ENCODE results near the gene SOX12. TPM values are rescaled to one million over a fixed set of nuclear protein-coding genes. Genes with fewer than 3 reads are reported as not detected.
A peak's percentile ranks its signal among the peaks of the same experiment; 100 is the strongest.
"Not testable (repeated sequence)": the region's sequence is repeated elsewhere in the genome, so short reads cannot be mapped to it uniquely, and the experiment has no call there.

Gene SOX12
- total RNA-seq, 1 donor from 2014 or later: 16.2 TPM

DNA sequence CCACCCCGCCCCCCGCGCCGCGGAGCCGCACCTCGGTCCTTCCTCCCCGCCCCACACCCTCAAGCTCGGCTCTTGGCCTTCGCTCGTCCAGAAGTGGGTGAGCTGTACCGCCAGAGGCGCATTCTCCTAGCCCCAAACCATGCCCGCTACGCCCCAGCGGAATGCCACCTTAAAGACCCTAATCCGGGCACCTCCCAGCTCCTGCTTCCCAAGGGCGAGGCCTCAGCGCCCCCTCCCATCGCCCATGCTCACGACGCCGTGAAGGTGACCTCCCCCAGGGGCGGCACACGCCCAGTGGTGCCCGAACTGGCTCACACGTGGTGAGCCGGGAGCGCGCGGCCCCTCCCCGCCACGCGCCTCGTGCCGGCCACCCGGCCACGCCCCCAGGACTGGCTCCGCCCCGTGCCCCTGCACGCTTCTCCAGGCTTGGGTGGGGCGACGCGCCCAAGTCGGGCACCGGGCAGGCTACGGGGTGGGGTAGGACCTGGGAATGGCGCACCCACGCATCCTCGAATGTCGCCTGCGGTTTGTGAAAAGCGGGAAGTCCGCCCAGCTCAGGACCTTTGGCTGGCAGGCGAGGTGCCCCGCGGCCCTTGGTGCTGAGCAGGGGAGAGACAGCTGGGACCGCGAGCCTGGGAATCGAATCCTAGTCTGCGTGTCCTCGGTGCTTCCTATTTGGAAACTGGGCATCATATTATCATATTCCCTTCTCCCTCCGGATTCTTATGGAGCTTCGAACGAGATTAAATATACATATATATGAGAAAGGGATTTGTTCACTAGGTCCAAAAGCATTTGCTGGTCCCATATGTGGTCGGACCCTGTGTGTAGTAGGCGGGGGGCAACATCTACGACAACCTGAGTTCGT, 941 bp upstream of the SOX12 start:
- ATAC-seq (ENCODE audit: poor library complexity) (peak; percentile 81), DNase-seq (peak; percentile 95)
- intact Hi-C loops (cut with DNase I): loop anchor here (2.0 to 10.0 kb wide), 2 partner anchors 28 to 50 kb away; partner anchors contain the start of gene ZCCHC3

DNA sequence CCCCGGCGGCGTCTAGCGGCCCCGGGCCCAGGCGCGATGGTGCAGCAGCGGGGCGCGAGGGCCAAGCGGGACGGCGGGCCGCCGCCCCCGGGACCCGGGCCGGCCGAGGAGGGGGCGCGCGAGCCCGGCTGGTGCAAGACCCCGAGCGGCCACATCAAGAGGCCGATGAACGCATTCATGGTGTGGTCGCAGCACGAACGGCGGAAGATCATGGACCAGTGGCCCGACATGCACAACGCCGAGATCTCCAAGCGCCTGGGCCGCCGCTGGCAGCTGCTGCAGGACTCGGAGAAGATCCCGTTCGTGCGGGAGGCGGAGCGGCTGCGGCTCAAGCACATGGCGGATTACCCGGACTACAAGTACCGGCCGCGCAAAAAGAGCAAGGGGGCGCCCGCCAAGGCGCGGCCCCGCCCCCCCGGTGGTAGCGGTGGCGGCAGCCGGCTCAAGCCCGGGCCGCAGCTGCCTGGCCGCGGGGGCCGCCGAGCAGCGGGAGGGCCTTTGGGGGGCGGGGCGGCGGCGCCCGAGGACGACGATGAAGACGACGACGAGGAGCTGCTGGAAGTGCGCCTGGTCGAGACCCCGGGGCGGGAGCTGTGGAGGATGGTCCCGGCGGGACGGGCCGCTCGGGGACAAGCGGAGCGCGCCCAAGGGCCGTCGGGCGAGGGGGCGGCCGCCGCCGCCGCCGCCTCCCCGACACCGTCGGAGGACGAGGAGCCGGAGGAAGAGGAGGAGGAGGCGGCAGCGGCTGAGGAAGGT, 715 bp downstream of the SOX12 start:
- DNase-seq (peak; percentile 83), ATAC-seq (ENCODE audit: poor library complexity) (no peak)
- intact Hi-C loops (cut with DNase I): loop anchor here (2.0 to 10.0 kb wide), 2 partner anchors 29 to 51 kb away; partner anchors contain the start of gene ZCCHC3

DNA sequence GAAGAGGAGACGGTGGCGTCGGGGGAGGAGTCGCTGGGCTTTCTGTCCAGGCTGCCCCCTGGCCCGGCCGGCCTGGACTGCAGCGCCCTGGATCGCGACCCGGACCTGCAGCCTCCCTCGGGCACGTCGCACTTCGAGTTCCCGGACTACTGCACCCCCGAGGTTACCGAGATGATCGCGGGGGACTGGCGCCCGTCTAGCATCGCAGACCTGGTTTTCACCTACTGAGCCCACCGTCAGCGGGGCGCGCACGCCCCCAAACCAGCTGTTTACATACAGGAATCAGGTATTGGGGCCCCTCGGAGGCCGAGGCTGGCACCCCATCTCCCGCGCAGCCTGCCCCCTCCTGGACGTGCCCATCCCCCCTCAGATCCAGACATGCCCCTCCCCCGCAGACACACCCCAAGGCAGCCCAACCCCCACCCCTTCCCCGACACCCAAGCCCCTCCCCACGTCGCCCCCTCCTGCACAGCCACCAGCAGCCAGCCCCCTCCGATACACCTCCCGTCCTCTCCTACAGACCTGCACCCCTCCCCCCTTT, 1.4 kb downstream of the SOX12 start:
- intact Hi-C loops (cut with DNase I): loop anchor here (10.0 kb wide), 1 partner anchor 52 kb away; no protein-coding TSS in a partner anchor
- DNase-seq (no peak), ATAC-seq (ENCODE audit: poor library complexity) (no peak)

DNA sequence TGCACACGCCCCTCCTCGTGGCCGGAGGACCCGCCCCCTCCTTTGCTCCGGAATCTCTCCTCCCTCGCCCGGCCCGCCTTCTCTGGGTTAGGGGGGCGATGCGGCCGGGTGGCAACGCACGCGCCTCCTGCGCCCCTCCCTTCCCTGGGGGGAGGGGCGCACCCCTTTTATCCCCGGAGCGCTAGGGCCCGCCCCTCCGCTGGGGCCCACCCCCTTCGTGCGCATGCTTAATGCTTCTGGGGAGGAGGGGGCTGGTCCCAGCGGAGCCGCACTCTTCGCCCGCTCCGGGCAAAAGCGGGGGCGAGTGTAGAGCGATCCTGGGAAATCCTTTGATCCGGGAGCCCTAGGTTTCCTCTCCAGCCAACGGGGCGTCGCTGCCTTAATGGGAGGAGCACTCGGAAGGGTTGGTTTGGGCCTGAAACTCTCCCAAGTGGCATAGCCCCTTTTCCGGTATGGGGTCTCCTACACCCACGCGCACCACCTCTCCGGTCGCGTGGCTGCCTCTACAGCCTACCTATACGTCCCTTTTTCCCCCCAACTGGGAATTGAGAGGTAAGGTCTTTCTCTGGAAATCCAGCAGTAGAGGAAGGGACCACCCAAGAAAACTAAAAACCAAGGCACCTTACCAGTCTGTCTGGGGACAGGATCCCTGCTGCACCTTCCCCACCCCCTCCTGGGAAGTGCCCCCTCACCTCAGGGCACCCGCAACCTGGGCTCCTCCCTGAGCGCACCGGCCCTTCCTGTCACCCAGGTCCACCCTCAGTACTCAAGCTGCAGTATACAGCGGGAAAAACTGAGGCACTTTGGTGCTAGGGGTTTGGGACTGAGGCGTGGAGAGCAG, 2.1 kb downstream of the SOX12 start:
- ATAC-seq (ENCODE audit: poor library complexity) (peak; percentile 39), DNase-seq (peak; percentile 87)
- intact Hi-C loops (cut with DNase I): loop anchor here (10.0 kb wide), 1 partner anchor 53 kb away; no protein-coding TSS in a partner anchor

DNA sequence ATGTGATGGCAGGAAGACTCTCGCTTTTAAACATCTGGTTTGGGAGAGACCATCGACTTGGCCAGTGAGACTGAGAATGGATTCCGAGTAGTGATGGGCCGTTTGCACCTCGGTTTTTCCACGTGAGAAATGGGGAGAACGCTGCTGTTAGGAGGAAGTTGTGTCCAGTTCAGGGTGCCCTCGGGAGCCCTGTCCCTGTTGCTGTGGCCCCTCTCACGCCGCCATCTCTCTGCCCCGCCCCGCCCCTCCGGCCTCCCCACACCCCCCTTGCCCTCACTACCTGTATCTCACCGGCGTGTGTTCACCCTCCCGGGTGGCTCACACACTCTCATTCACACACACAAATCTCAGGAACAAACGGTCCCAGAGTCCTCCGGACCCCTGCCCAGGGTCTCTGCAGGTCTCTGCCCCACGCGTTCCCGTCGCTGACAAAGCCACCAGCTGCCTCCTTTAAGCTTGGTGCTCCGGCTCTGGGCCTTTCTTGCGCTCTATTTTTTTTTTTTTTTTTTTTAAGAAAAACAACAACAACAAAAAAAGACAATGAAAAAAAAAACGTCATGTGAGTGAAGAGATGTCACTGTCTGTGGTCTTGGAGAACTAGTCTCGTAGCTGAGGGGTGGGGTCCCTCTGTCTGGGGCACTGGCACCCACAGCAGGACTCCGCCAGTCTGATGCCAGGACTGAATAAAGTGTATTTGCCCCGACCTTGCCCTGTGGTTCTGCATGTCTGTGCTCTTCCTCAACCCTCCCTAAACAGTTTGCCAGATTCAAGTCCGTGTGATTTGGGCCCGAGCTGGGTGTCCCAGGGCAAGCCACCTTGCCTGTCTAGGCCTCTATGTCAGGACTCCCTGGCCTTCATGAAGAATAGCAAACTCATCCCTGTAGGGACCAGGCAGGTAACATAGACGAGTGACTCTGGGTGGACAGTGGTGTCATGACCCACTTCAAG, 2.9 kb downstream of the SOX12 start:
- intact Hi-C loops (cut with DNase I): loop anchor here (10.0 kb wide), 1 partner anchor 54 kb away; no protein-coding TSS in a partner anchor
- DNase-seq (no peak), ATAC-seq (ENCODE audit: poor library complexity) (no peak)

DNA sequence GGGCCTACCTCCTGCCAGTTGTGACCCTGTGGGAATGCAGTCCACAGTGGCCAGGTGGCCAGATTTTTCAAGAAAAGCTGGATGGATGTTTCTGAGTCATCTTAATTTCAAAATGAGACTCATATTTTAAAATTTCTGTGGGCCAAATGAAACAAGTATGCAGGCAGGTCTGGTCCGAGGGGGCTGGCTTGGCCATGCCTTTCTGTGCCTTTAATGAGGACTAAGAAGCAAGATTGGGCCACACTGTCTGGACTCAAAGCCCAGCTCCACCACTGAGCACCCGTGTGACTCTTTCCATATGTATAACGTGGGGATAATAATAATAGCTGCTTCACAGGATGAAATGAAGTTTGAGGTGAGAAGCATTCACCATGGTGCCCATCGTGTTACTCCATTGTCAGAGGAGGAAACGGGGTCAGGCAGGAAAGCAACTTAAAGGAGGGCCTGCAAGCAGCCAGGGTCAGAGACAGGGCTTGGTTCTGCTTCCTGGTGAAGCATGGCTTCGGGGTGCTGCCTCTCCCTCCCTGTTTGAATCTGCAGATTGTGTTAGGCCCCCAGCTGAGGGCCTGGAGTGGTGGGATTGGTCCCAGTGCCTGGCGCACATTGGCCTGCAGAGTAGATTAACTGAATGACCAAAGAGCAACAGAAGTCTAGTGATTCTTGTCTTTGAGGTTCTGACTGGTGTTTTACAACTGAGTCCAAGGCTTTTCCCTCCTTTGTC, 3.8 kb downstream of the SOX12 start:
- no peak for DNase-seq
- ATAC-seq (ENCODE audit: poor library complexity): no peak
- intact Hi-C loops (cut with DNase I): loop anchor here (10.0 kb wide), 1 partner anchor 54 kb away; no protein-coding TSS in a partner anchor

DNA sequence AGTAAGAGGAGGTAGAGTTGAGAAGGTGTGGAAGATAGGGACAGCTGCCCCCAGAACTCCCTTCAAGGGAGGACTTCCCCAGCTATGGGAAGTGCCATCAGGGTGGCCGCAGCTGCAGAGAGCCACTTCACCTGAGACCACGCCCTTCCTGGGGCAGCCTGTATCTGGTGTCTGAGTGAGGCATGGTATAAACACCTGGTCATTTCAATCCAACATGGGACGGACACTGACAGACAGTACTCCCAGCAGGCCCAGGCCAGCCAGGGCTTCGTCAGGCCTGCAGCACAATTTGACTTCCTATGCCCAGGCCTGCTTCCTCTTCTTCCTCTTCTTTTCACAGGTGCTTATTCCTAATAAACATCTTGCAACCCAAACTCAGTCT, 4.5 kb downstream of the SOX12 start:
- no peak for ATAC-seq (ENCODE audit: poor library complexity)
- intact Hi-C loops (cut with DNase I): loop anchor here (10.0 kb wide), 1 partner anchor 55 kb away; no protein-coding TSS in a partner anchor

DNA sequence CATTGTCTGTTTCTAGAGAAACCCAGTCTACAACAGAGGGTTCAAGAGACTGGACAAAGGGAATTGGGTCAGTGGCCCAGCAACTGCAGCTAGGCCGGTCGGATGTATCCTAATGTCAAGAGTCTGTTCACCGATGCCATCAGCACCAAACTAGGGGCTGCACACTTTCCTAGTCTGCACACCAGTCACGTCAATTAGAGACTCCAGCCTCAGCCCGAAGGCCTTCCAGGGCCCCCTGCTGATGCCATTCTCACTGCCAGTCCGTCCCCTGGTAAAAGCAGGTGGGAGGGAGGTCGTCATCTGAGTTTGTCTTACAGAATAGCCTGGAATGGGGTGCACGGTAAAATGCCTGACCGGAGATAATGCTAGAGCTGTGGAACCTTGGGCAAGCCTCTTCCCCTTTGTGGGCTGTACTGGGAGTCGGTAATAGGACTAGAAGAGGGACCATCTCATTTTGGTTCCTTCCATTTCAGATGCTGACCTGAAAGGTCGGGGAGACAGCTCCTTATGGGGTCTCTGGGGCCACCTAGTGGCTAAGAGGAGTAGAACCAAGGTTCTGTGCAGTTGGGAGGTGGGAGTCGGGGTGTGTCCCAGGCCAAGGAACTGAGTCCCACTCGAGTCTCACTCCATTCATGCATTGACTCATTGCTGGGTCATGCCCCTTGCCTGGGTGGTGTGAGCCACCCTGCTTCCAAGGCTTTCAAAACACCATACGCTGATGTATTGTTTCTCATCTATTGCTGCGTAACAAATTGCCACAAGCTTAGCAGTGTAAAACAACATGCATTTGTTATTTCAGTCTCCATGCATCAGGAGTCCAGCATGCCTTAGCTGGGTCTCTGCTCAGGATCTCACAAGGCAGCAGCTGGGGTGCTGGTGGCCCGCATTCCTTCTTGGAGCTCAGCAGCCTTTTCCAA, 5.1 kb downstream of the SOX12 start:
- DNase-seq (no peak), ATAC-seq (ENCODE audit: poor library complexity) (peak; percentile 23)
- intact Hi-C loops (cut with DNase I): no loop called here

More for the DNA sequence above, 4.5 kb downstream of the SOX12 start:
- no peak for DNase-seq

DNA sequence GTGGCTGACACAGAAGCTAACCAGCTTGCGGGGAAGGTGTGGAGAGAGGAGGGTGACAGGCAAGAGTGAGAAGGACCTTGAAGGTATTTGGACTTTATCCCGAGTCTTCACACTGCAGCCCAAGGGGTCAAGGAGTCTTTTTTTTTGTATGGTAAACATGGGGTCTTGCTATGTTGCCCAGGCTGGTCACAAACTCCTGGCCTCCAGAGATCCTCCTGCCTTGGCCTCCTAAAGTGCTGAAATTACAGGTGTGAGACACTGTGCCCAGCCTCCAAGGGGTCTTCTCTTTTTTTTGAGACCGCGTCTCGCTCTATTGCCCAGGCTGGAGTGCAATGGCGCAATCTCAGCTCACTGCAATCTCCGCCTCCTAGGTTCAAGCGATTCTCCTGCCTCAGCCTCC, 9.2 kb downstream of the SOX12 start:
- ATAC-seq (ENCODE audit: poor library complexity) (no peak), DNase-seq (no peak)
- intact Hi-C loops (cut with DNase I): no loop called here

DNA sequence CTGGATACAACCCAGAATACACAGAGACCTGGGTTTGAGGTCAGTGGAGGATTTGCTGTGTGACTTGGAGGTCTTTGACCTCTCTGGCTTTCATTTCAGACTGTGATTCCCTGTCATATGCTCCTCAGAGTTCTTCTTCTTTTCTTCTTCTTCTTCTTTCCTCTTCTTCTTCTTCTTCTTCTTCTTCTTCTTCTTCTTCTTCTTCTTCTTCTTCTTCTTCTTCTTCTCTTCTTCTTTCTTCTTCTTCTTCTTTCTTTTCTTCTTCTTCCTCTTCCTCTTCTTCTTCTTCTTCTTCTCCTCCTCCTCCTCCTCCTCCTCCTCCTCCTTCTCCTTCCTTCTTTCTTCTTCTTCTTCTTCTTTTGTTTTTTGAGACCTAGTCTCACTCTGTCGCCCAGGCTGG, 10.7 kb downstream of the SOX12 start:
- ATAC-seq (ENCODE audit: poor library complexity); DNase-seq; intact Hi-C loops (cut with DNase I): not testable (repeated sequence)

DNA sequence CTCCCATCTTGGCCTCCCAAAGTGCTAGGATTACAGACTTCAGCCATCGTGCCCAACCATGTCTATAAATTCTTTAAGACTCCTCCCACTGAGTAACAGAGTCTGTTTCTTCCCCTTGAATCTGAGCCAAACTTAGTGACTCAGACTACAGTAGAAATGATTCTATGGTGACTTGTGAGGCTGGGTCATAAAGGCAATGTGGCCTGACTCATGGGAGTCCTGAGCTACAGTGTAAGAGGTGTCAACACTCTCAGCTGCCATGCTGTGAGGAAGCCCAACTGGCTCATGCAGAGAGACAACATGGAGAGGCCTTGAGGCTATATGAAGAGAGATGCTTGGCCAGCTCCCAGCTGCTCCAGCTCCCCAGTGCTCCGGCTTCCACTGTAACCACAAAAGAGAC, 16.3 kb downstream of the SOX12 start:
- DNase-seq (no peak), ATAC-seq (ENCODE audit: poor library complexity) (no peak)
- intact Hi-C loops (cut with DNase I): no loop called here

DNA sequence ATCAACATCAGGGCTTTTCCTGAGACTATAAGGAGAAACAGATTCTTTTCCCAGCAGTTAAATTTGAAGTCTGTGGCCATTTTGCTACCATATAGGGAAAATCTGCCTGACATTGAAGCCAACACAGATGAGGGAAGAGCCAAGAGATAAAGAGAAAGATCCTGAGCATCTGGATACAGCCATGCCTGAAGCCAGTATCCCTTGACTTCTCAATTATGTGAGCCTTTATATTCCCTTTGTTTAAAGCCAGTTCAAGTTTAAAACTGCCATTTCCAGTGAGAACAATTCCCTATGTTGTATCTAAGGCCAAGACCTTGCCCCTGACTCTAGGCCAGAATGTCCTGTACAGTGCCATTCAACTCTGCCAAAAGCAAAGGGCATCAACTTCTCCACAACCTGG, 17.8 kb downstream of the SOX12 start:
- ATAC-seq (ENCODE audit: poor library complexity) (no peak), DNase-seq (no peak)
- intact Hi-C loops (cut with DNase I): no loop called here

DNA sequence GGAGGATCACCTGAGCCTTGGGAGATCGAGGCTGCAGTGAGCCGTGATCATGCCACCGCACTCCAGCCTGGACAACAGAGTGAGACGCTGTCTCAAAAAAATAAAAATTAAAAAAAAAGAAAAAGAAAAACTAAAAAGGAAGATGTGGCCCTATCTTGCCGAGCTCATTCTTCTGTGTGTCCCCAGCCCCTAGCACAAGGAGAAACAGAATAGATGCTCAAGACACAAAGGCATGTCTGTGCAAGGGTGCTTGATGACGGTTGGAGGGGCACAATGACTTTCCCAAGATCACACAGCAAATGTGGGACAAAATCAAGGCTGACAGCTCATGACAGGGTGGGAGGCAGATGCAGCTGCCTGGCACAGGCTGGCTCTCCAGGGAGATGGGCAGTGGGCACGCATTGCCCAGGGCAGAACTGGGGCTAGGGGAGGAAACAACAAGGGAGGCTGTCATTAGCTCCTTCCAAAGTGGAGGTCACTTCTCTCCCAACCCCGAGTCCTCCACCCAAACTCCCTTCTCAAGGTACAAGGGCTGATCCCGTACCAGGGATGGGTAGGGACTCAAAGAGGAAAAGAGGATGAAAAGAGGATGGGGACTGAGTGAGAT, 20.8 kb downstream of the SOX12 start:
- no peak for ATAC-seq (ENCODE audit: poor library complexity)
- intact Hi-C loops (cut with DNase I): no loop called here
- no peak for DNase-seq

DNA sequence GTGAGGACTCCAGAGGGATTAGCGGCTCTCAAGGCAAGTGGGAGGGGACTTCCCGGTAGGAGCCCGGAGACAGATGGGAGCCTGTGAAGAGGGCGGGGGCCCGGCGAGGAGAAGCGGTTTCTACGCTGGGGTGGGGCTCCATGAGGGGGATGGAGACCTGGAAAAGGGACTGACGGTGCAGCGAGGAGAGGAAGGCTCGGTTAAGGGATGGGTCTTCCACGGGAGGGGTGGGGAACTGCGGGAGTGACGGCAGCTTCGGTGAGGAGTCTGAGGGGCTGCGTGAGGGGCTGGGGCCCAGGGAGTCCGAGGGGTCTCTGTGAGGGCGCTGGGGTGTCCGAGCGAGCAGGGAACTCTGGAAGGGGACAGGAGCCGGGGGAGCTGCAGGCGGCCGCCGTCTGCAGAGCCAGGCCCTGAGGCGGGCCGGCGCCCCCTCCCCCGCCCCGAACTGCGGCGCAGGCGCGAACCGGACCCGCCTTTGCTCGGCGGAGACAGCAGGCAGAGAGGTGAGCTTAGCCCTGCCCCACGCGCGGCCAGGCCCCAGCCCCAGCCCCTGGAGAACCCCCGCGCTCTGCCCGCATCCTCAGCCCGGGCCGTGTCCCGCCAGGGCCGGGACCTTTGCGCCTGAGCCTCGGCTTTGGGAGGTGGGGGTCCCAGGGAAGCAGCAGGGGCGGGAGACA, 21.4 kb downstream of the SOX12 start, which contains the start of gene NRSN2:
Gene NRSN2, plus strand, starts transcription at position 472 of the 677 bp plus-strand sequence. CDS start 2,533 bp downstream, outside the sequence.
- peak; percentile 76 for ATAC-seq (ENCODE audit: poor library complexity)
- intact Hi-C loops (cut with DNase I): no loop called here
- DNase-seq: peak; percentile 79

DNA sequence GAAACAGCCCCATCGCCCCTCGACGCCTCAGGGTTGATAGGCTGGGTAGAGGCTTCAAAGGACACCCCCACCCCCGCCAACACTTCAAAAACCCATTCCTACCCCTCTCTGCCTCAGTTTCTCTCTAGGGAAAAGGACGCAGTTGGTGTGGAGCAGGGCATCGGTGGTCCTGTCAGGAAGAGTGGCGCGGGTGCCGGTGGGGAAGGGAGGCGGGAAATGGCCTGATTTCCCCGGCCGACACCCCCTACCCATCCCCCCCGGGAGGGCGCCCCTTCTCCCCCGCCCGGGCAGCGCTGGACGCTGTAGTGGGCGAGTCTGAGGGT, 21.9 kb downstream of the SOX12 start:
- intact Hi-C loops (cut with DNase I): no loop called here
- peak; percentile 4 for ATAC-seq (ENCODE audit: poor library complexity)
- no peak for DNase-seq

Measured in Right ventricle myocardium superior (tissue), 1 donor.